ENCODE results near the gene HSPA2.

DNA sequence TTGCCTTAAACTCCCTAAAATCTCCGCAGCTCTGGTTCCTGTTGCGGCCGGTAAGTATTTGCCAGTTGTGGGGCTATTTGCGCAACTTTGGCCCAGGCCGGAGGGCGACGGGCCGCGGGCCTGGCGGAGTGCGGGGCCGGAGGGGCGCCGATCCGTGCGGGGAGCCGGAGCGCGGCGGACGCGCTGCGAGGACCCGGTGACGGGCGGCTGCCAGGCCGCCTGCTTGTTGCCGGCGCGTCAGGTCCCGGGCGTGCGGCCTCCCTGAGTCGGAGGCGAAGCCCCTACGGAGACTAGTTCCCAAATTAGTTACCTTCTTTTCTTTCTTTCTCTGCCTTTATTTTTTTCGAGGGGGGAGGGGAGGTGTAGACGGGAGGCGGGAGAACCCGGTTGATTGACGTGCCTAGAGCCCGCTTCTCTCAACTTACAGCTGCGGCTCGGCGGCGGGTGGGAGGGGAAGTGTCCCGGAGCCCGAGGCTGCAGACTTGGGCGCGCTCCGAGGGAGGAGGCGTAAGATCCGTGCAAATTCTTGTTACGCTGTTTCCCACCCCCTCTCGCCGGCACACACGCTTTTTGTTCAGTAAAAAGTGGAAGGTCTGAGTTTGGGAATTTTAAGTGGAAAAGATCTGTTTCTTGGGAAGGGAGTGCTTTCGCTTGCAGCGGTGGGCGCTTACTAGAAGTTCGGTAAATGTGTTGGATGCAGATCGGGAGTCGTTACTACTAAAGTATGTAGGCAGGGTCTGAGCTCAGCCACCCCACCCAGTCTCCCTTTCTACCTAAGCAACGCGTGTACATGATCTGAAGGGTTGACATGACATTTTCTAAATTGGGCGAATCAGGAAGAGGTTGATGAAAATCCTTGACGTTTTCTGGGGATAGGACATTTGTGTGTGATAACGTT is 35.4 kb upstream of the HSPA2 start:
- no peak for TF ChIP-seq CTCF (IDR thresholded peaks at IDR 0.05)
- no peak for TF ChIP-seq EZH2 (IDR thresholded peaks at IDR 0.05; ENCODE audit: borderline replicate concordance, insufficient read depth, low read depth, low read length, poor library complexity, severe bottlenecking)

All from B cell (primary cell).